Measurements from ENCODE around the gene SLC25A11.

DNA sequence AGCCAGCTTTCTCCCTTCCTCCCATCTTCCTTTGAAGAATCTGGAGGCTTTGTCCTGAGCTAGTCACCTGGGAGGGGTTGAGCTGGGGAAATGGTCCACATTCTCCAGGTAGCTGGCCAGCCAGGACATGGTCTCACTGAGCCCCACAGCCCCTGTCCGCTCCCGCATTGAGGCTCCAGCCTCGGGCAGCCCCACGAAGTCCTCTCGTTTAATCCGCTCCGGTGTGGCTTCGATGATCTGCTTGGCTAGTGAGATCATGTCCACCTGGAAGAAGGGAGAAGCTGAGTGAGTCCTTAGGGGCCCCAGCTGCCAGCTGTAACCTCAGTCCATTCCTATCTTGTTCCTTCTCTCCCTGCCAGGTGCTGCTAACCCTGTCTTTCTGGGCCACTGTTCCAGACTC is 30.4 kb upstream of the SLC25A11 start:
- no peak for TF ChIP-seq POLR2A (IDR thresholded peaks at IDR 0.05)
- TF ChIP-seq, protein P1, sequence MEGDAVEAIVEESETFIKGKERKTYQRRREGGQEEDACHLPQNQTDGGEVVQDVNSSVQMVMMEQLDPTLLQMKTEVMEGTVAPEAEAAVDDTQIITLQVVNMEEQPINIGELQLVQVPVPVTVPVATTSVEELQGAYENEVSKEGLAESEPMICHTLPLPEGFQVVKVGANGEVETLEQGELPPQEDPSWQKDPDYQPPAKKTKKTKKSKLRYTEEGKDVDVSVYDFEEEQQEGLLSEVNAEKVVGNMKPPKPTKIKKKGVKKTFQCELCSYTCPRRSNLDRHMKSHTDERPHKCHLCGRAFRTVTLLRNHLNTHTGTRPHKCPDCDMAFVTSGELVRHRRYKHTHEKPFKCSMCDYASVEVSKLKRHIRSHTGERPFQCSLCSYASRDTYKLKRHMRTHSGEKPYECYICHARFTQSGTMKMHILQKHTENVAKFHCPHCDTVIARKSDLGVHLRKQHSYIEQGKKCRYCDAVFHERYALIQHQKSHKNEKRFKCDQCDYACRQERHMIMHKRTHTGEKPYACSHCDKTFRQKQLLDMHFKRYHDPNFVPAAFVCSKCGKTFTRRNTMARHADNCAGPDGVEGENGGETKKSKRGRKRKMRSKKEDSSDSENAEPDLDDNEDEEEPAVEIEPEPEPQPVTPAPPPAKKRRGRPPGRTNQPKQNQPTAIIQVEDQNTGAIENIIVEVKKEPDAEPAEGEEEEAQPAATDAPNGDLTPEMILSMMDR (IDR thresholded peaks at IDR 0.05): no peak

Data from right lobe of liver (tissue), 4 donors.